Spleen (tissue), 7 donors: ENCODE measurements around the gene UNC119.

Experiments used
- POLR2A ChIP-seq, 3 donors: fragments of 450-650 bp; IDR thresholded peaks; one replicate each; pipeline ENCODE4 v1.5.1; 2017; ENCODE audit warnings: antibody characterized with exemption in 3 of 3, mild to moderate bottlenecking in 1 of 3
- TF ChIP-seq, protein P1 (sequence below), 11 experiments: fragments of 200-600 bp in 7 of 11; fragments of 450-650 bp in 4 of 11; sonication (generic) in 4 of 11; IDR thresholded peaks in 8 of 11; conservative IDR thresholded peaks in 3 of 11; 1 replicate in 7 of 11; 2 replicates in 4 of 11; pipeline versions ENCODE4 v1.4.0 to v1.8.0; 2016 to 2021; ENCODE audit warnings: antibody characterized with exemption in 11 of 11, inconsistent platforms in 4 of 11, mild to moderate bottlenecking in 1 of 11
- donor health status: DM: no; HTN: no; CAD: no; lungs with moderate emphysema.
- donor health status: DM: no; HTN: no; CAD: no.
- donor health status: DM: no; HTN: no; CAD: no.

DNA sequence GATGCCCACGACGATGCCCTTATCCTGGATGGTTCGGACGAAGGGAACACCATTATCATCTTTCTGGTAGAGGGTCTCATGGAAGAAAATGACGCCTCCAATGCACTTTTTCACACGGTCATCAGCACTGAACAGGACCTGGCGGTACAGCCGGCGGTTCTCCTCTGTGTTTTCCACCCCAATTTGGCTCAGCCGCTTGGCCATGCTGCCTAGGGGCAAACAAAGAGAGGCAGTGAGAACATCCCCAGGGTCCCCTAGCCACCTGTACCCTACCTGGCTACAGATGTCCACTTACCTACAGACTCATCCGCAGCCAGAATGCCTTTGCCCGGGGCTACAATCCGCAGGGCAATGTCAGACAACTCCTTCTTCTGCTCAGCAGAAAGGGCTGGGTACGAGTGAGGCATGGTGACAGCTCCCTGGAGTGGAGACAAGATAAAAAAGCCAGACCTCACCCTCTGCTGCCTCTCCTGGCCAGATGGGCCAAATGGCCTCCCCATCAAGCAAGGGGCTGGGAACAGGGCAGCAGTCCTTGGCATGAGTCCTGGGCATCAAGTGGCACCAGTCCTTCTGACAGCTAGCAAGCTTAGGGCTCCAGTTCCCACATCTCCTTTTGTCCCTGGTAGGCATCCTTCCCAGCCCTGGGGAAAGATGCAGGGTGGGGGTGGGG lies 22.8 kb upstream of the UNC119 start:
- TF ChIP-seq POLR2A (IDR thresholded peaks at IDR 0.05), result no peak
- TF ChIP-seq, protein P1, sequence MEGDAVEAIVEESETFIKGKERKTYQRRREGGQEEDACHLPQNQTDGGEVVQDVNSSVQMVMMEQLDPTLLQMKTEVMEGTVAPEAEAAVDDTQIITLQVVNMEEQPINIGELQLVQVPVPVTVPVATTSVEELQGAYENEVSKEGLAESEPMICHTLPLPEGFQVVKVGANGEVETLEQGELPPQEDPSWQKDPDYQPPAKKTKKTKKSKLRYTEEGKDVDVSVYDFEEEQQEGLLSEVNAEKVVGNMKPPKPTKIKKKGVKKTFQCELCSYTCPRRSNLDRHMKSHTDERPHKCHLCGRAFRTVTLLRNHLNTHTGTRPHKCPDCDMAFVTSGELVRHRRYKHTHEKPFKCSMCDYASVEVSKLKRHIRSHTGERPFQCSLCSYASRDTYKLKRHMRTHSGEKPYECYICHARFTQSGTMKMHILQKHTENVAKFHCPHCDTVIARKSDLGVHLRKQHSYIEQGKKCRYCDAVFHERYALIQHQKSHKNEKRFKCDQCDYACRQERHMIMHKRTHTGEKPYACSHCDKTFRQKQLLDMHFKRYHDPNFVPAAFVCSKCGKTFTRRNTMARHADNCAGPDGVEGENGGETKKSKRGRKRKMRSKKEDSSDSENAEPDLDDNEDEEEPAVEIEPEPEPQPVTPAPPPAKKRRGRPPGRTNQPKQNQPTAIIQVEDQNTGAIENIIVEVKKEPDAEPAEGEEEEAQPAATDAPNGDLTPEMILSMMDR (IDR thresholded peaks at IDR 0.05 in 8 of 11, conservative IDR thresholded peaks at IDR 0.05 in 3 of 11), result no peak
